Stimulated activated CD4-positive, alpha-beta T cell treated with anti-CD3 and anti-CD28 coated beads, TNF-alpha, amount 100 ng/mL, for 24 hours (primary cell): ENCODE results near the gene PAH.
A peak's percentile ranks its signal among the peaks of the same experiment; 100 is the strongest.
"Not testable (repeated sequence)": the region's sequence is repeated elsewhere in the genome, so short reads cannot be mapped to it uniquely, and the experiment has no call there.

ENCODE experiments used
- DNase-seq, 3 experiments: peaks; one replicate each; pipeline ENCODE4 v3.0.0-alpha.2; 2020; ENCODE audit warnings: low read depth in 3 of 3

Gene PAH

GRCh38 chr12:102900389-102900788 lies 16.7 kb downstream of the PAH start:
- no peak for DNase-seq

GRCh38 chr12:102896067-102896466 lies 21.0 kb downstream of the PAH start:
- no peak for DNase-seq

- DNase-seq = no peak
Measured at GRCh38 chr12:102891756-102892155, 25.3 kb downstream of the PAH start.

GRCh38 chr12:102888511-102888910 lies 28.5 kb downstream of the PAH start:
- no peak for DNase-seq

GRCh38 chr12:102885043-102885932 lies 31.8 kb downstream of the PAH start:
- no peak for DNase-seq

- peak in 1 of 3 experiments; percentile 38 for DNase-seq
Measured at GRCh38 chr12:102883204-102883799, 33.7 kb downstream of the PAH start.

GRCh38 chr12:102880783-102881182 lies 36.3 kb downstream of the PAH start:
- DNase-seq = no peak

- peak in 1 of 3 experiments; percentile 5 for DNase-seq
Measured at GRCh38 chr12:102879144-102879763, 37.8 kb downstream of the PAH start.

GRCh38 chr12:102876883-102877282 lies 40.2 kb downstream of the PAH start:
- no peak for DNase-seq

- no peak for DNase-seq
Measured at GRCh38 chr12:102874819-102875218, 42.2 kb downstream of the PAH start.

GRCh38 chr12:102873077-102873476 lies 44.0 kb downstream of the PAH start:
- DNase-seq = no peak

- DNase-seq = no peak
Measured at GRCh38 chr12:102871014-102871413, 46.0 kb downstream of the PAH start.

GRCh38 chr12:102869571-102869970 lies 47.5 kb downstream of the PAH start:
- DNase-seq = no peak

GRCh38 chr12:102865821-102866615 lies 51.0 kb downstream of the PAH start:
- no peak for DNase-seq

- DNase-seq = no peak
Measured at GRCh38 chr12:102862486-102862885, 54.6 kb downstream of the PAH start.

GRCh38 chr12:102851246-102851645 lies 65.8 kb downstream of the PAH start:
- DNase-seq = no peak

- no peak for DNase-seq
Measured at GRCh38 chr12:102849722-102850447, 67.2 kb downstream of the PAH start.

- no peak for DNase-seq
Measured at GRCh38 chr12:102848832-102849231, 68.2 kb downstream of the PAH start.

- no peak for DNase-seq
Measured at GRCh38 chr12:102847131-102847530, 69.9 kb downstream of the PAH start.

GRCh38 chr12:102833687-102834441 lies 83.2 kb downstream of the PAH start:
- DNase-seq = no peak

- not testable (repeated sequence) for DNase-seq
Measured at GRCh38 chr12:102832826-102833225, 84.2 kb downstream of the PAH start.
